C4-2B (cell line): ENCODE results near the gene LRRFIP1.

Experiments
- ZFX ChIP-seq: fragments of 450-650 bp; IDR thresholded peaks from 2 replicates; pipeline ENCODE4 v1.6.1; 2017
- TF ChIP-seq, protein P1 (sequence below): fragments of 450-650 bp; conservative IDR thresholded peaks from 2 replicates; pipeline ENCODE4 v1.5.1; 2017; ENCODE audit warnings: mild to moderate bottlenecking

DNA sequence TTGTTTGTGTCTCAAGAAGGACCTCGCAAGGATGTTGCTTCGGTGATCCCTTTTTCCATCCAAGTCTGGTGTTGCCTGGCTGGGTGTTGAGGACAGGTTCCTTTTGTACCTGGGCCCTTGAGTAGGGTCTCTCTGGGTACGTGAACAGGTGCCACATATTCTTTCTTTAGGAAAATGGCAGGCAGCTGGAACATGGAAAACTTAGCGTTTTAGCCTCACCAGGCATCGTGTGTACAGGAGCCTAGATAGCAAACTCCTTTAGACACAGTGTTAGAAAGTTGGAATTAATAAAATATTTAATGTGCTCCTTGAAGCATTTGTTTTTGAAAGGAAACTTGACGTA, 116.9 kb downstream of the LRRFIP1 start:
- TF ChIP-seq, protein P1, sequence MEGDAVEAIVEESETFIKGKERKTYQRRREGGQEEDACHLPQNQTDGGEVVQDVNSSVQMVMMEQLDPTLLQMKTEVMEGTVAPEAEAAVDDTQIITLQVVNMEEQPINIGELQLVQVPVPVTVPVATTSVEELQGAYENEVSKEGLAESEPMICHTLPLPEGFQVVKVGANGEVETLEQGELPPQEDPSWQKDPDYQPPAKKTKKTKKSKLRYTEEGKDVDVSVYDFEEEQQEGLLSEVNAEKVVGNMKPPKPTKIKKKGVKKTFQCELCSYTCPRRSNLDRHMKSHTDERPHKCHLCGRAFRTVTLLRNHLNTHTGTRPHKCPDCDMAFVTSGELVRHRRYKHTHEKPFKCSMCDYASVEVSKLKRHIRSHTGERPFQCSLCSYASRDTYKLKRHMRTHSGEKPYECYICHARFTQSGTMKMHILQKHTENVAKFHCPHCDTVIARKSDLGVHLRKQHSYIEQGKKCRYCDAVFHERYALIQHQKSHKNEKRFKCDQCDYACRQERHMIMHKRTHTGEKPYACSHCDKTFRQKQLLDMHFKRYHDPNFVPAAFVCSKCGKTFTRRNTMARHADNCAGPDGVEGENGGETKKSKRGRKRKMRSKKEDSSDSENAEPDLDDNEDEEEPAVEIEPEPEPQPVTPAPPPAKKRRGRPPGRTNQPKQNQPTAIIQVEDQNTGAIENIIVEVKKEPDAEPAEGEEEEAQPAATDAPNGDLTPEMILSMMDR: no peak
- no peak for TF ChIP-seq ZFX
